HG03460 (cell line): Measurements from ENCODE around the gene KCNIP4.

Source experiments
- ATAC-seq: cut with Tn5 transposase; IDR thresholded peaks from one replicate; pipeline ENCODE4 v1.9.1; 2021; ENCODE audit not compliant: unreplicated experiment

KCNIP4 gene

GRCh38 chr4:21209860-21210259 is 738.7 kb downstream of the KCNIP4 start:
- no peak for ATAC-seq

DNA sequence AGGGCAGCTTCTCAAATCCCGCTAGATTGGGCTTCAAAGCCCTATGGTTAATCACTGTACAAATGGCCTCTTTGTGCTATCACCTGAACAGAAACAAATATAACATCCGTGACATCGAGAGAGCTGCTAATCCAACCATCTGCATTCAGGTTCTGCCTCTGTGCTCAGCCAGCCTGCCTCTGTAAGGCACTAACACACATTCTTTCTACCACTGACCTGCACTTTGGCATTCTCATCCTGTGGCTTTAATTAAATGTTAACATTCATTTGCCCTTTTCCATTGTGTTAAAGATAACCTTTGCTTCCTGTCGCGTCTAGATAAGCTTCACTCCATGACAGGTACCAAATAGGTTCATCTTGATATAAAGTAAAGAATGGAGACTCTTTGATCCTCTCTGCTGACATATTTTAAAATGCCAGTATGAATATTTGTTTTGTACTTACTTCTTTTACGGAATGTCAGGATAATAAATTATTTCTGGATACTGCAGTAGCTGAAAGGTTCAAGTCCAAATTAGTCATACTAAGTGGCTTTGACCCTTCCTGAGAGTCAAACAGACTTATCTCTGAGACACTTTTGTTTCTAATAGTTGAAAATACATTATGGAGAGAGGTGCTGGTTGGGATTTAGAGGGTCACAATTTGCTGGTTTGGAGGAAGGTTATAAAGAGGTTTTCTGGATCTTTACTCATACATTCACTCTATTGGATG is 742.6 kb downstream of the KCNIP4 start:
- ATAC-seq = no peak

- ATAC-seq = no peak
Measured at GRCh38 chr4:21203416-21203815, 745.2 kb downstream of the KCNIP4 start.

- ATAC-seq = no peak
Measured at GRCh38 chr4:21202959-21203358, 745.6 kb downstream of the KCNIP4 start.

GRCh38 chr4:21198683-21199082 is 749.9 kb downstream of the KCNIP4 start:
- ATAC-seq = no peak

DNA sequence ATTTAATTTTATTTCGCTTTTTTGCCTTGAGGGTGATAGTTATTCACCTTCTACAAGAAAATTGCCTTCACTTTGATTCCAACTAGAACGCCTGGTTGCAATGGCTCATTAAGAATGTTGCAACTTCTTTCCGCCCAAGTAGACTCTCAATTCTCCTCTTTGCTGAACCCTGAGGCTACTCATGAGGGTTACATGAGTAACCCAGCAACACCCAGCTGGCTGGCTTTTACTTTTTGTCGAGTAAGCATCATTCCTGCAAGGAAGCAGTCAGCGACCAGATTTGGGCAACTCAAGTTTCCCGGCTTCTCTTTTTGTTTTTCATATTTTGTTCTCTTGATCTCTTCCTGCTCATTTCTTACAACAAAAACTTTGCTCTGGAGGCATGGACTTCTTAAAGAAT is 752.9 kb downstream of the KCNIP4 start:
- ATAC-seq = no peak

DNA sequence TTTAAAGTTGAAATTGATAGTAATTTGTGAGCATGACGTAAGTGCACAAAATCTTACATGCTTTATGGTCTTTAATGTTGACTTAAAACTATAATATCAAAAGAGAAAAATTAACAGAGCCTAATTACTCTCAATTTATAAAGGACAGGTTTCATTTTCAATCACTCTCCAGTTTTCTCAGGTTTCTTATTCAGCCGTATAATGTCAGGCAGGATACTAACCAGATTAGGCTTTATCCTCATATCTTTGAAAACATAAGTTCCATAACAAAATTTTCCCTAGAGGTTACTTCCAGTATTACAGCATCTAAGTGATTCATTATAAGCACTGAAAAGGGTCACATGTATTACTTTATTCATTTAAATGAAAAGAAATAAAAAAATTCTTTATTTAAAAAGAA is 756.2 kb downstream of the KCNIP4 start:
- no peak for ATAC-seq

GRCh38 chr4:21191317-21191716 is 757.3 kb downstream of the KCNIP4 start:
- no peak for ATAC-seq

DNA sequence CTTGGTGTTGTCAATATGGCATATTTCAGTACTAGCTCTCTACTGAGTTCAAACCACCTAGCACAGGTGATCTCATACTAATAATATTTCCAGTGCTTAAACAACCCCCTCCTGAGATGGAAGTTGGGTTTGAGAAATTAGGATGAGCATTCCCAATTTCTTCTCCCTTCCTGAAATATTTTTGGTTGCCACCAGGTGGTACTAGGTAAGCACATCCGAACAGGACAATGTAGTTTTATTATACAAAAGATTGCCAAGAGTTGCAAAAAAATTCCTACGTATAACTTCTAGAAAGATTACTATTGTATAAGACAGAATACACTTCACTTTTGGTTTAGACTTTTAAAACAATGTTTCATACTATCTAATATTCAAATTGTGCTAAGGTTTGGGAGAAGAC is 763.8 kb downstream of the KCNIP4 start:
- ATAC-seq = no peak

GRCh38 chr4:21181716-21182115 is 766.9 kb downstream of the KCNIP4 start:
- no peak for ATAC-seq

GRCh38 chr4:21177871-21178270 is 770.7 kb downstream of the KCNIP4 start:
- ATAC-seq = no peak

DNA sequence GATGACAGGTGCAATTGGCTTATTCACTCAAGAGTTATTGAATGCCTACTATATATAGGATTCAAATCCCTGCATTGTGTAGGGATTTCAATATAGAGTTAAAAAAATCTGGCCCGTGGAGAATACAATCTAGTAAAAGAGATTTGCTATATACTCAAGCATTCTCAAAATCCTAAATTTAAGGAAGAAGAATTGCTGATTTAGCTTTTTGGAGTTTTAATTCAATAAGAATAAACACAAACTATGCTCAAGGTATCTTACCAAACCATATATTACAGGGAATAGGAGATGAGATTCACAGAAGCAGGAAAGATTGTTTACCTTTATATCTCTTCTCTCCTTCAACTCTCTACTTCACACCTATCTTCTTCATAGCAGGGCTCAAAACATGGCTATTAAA is 771.5 kb downstream of the KCNIP4 start:
- no peak for ATAC-seq

GRCh38 chr4:21167711-21168110 is 780.9 kb downstream of the KCNIP4 start:
- no peak for ATAC-seq

GRCh38 chr4:21155367-21155766 is 793.2 kb downstream of the KCNIP4 start:
- no peak for ATAC-seq

DNA sequence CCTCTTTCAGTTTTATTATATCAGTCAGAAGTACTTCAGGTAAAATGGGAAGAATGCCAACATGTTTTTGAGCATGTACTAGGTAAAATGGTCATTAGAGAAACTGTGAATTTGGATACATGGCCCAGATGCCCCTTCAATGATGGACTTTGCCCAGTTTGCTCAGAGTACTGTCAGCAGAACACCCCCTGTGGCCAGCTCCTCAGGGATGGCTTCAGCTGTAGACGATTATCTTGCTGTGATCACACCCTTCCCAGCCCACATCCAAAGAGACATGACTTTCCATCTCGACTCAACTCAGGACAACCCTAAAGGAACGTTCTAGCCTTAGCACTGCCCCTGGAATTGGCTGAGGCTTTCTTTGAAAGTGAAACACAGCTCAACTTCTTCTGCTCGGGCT is 809.2 kb downstream of the KCNIP4 start:
- no peak for ATAC-seq

GRCh38 chr4:21136051-21136630 is 812.4 kb downstream of the KCNIP4 start:
- ATAC-seq = no peak

DNA sequence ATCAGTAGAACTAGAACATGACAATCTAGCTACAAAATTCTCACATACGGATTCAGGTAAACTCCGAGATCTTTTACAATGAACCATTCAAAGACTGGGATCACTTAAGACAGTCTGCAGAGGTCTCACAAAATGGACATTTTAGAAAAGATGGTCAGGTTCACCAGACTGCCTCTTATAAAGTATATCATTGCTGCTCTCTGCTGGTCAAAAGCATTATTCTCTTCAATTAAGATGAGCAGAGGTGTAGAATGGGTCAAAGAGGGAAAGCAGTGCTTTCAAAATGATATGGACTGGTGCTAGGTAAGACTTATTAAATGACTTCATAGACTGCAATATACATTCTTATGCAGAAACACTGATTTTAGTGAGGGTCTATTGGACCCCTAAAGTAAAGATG is 813.6 kb downstream of the KCNIP4 start:
- no peak for ATAC-seq

DNA sequence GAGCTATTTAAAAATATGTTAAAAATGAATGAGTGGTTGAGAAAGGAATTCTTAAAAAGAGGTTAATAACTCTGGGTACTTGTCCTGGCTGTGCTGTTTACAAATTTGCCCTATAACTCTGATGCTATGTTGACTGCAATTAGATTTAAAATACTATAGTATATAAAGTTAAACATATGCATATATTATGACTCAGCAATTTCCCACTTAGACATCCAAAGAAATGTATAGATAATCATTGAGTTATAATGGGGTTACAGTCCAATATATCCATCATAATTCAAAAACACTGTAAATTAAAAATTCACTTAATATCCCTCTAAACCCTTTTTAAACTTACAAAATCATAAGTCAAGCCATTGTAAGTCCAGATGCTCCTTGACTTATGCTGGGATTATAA is 818.0 kb downstream of the KCNIP4 start:
- ATAC-seq = no peak

- no peak for ATAC-seq
Measured at GRCh38 chr4:21126014-21126512, 822.5 kb downstream of the KCNIP4 start.

- no peak for ATAC-seq
Measured at GRCh38 chr4:21118301-21118700, 830.3 kb downstream of the KCNIP4 start.

DNA sequence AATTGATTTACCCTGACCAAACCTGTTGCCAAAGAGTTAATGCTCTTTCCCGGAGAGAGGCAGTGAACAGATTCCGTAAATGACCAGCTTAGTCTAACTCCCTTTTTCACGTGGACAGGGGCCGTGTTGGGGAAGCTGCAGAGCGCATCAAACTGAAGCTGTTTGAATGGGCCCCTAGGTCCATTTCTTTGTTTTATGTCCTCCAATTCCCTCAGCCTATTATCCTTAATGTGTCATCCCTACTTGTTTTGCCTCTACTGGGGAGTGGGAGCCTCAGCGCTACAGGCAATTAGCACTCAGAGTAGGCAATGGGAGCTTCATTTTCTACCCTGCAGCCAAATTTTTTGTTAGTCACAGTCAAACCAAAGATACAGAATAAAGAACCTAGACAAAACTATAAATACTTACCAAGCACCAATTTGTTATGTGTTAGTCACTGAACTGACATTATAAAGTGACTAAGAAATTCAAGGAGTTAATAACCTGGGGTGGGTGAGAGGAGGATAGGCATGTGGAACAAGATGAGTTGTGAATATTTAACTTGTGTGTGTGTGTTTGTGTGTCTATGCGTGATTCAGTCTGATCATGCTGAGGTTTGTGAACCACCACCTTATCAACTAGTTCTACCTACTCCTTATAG is 830.9 kb downstream of the KCNIP4 start:
- no peak for ATAC-seq

- no peak for ATAC-seq
Measured at GRCh38 chr4:21113496-21114223, 834.9 kb downstream of the KCNIP4 start.
